ENCODE measurements around the gene RNFT2. TPM values are rescaled to one million over a fixed set of nuclear protein-coding genes. Genes with fewer than 3 reads are reported as not detected.
A peak's percentile ranks its signal among the peaks of the same experiment; 100 is the strongest.

The RNFT2 gene
- total and polyA plus RNA-seq, 12 donors, result 0.46 to 2.2 (median 1.6) TPM

GRCh38 chr12:116759783-116760621 is 21.9 kb downstream of the RNFT2 start:
- Histone ChIP-seq H3K9me3 (no peaks in the 10 kb centered on the region), H3K27ac (peak overlapping the region in 1 of 10 donors; percentile 30), H3K4me3 (peak overlapping the region in 8 of 10 donors; percentile 0 to 34 (median 18)), H3K36me3 (no peaks in the 10 kb centered on the region), H3K27me3 (no peaks in the 10 kb centered on the region), H3K4me1 (peaks cover 0 to 4% (median 0%) of the 10 kb centered on the region in 9 donors)
- ATAC-seq (peak in 7 of 8 donors; percentile 42 to 80 (median 61)), DNase-seq (peak; percentile 19 to 42)
- WGBS, 2 donors, result 60 to 64% methylated on average over 22 of the region's 22 CpGs
- intact Hi-C loops (cut with DNase I), result no loop called here
- TF ChIP-seq, protein P1, sequence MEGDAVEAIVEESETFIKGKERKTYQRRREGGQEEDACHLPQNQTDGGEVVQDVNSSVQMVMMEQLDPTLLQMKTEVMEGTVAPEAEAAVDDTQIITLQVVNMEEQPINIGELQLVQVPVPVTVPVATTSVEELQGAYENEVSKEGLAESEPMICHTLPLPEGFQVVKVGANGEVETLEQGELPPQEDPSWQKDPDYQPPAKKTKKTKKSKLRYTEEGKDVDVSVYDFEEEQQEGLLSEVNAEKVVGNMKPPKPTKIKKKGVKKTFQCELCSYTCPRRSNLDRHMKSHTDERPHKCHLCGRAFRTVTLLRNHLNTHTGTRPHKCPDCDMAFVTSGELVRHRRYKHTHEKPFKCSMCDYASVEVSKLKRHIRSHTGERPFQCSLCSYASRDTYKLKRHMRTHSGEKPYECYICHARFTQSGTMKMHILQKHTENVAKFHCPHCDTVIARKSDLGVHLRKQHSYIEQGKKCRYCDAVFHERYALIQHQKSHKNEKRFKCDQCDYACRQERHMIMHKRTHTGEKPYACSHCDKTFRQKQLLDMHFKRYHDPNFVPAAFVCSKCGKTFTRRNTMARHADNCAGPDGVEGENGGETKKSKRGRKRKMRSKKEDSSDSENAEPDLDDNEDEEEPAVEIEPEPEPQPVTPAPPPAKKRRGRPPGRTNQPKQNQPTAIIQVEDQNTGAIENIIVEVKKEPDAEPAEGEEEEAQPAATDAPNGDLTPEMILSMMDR (IDR thresholded peaks at IDR 0.05), result peak in 1 of 9 donors; percentile 20

DNA sequence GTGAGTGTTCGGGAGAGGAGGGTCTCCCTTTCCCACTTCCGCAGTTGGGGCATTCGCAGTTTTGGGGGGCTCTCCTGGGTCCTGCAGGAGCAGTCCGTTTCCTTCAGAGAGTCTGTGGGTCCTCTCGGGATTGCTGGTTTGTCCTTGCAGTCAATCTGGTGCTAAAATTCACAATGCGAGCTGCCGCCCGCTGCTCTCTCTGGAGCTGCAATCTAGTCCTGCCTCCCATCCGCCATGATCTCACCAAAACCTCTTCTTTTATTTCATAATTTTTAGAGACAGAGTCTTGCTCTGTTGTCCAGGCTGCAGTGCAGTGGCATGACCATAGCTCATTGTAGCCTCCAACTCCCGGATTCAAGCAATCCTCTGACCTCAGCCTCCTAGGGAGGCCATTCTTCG is 22.5 kb downstream of the RNFT2 start:
- no peaks in the 10 kb centered on the region for H3K27me3 ChIP-seq
- H3K4me3 ChIP-seq, result peak overlapping the region in 7 of 10 donors; percentile 0 to 34 (median 27)
- H3K4me1 ChIP-seq, result peaks cover 0 to 4% (median 0%) of the 10 kb centered on the region in 9 donors
- TF ChIP-seq, protein P1 (IDR thresholded peaks at IDR 0.05), result no peak
- H3K9me3 ChIP-seq, result no peaks in the 10 kb centered on the region
- H3K36me3 ChIP-seq, result no peaks in the 10 kb centered on the region
- DNase-seq, result no peak
- peak in 1 of 8 donors; percentile 39 for ATAC-seq
- no peak overlapping the region for H3K27ac ChIP-seq
- 66 to 70% methylated on average over 11 of the region's 11 CpGs for WGBS, 2 donors
- intact Hi-C loops (cut with DNase I), result no loop called here

GRCh38 chr12:116761499-116761898 is 23.4 kb downstream of the RNFT2 start:
- Histone ChIP-seq H3K9me3 (no peaks in the 10 kb centered on the region), H3K27me3 (no peaks in the 10 kb centered on the region), H3K4me3 (no peak overlapping the region), H3K4me1 (peaks cover 0 to 4% (median 0%) of the 10 kb centered on the region in 9 donors), H3K27ac (no peak overlapping the region), H3K36me3 (no peaks in the 10 kb centered on the region)
- TF ChIP-seq, protein P1 (IDR thresholded peaks at IDR 0.05), result no peak
- ATAC-seq, result no peak
- intact Hi-C loops (cut with DNase I), result no loop called here
- no peak for DNase-seq
- 97 to 98% methylated on average over 4 of the region's 4 CpGs for WGBS, 2 donors

- ATAC-seq, result no peak
- TF ChIP-seq, protein P1 (IDR thresholded peaks at IDR 0.05), result no peak
- no peak for DNase-seq
Observed at GRCh38 chr12:116765271-116765670, 27.2 kb downstream of the RNFT2 start.

More at GRCh38 chr12:116765271-116765670, 27.2 kb downstream of the RNFT2 start:
- no peak overlapping the region for H3K27ac ChIP-seq
- no peaks in the 10 kb centered on the region for H3K4me1 ChIP-seq
- no peak overlapping the region for H3K4me3 ChIP-seq
- no peaks in the 10 kb centered on the region for H3K27me3 ChIP-seq
- 60 to 64% methylated on average over 5 of the region's 5 CpGs for WGBS, 2 donors
- H3K36me3 ChIP-seq, result no peaks in the 10 kb centered on the region
- H3K9me3 ChIP-seq, result no peaks in the 10 kb centered on the region
- intact Hi-C loops (cut with DNase I), result no loop called here

All from heart right ventricle (tissue), 16 donors.